Posterior vena cava (tissue), 2 donors: ENCODE results near the gene KRTAP10-3. TPM values are rescaled to one million over a fixed set of nuclear protein-coding genes. Genes with fewer than 3 reads are reported as not detected.

Source experiments
- DNase-seq: peaks from one replicate; pipeline ENCODE4 v3.0.0-alpha.2; 2020; ENCODE audit warnings: low spot score
- intact Hi-C, 2 donors: fragments of 100-400 bp; cut with DNase I; formaldehyde crosslinking; loops; one replicate each; pipeline versions ENCODE4 v1.14.1 to v1.14.2; 2022 to 2023
- total RNA-seq, 2 donors: library from RNA; stranded (reverse); fragmentation: NEBNext Ultra II Directional; extraction: Animal tissue kit (Norgen Biotek cat#: 25700); gene quantifications; one replicate each; pipeline ENCODE4 v1.2.1, GENCODE V29; 2021
- donor health status: DM: yes; HTN: yes; CAD: no.
- donor health status: DM: yes; HTN: yes; CAD: no.

The KRTAP10-3 gene
- total RNA-seq, 2 donors from 2014 or later = not detected

- intact Hi-C loops = no loop called here
- peak; percentile 80 for DNase-seq
These were observed 25.3 kb downstream of the KRTAP10-3 start for GRCh38 chr21:44533121-44533890.

- intact Hi-C loops = no loop called here
- DNase-seq = peak; percentile 26
These were observed 25.9 kb downstream of the KRTAP10-3 start for GRCh38 chr21:44532712-44533111.

GRCh38 chr21:44531606-44532564 lies 26.7 kb downstream of the KRTAP10-3 start:
- peak; percentile 77 for DNase-seq
- intact Hi-C loops = no loop called here

- intact Hi-C loops = no loop called here
- DNase-seq = peak; percentile 47
These were observed 27.5 kb downstream of the KRTAP10-3 start for GRCh38 chr21:44530903-44531605.

GRCh38 chr21:44530221-44530902 lies 28.2 kb downstream of the KRTAP10-3 start:
- intact Hi-C loops = no loop called here
- DNase-seq = no peak

- DNase-seq = peak; percentile 77
- intact Hi-C loops = no loop called here
These were observed 29.0 kb downstream of the KRTAP10-3 start for GRCh38 chr21:44529503-44530125.

GRCh38 chr21:44529011-44529421 lies 29.6 kb downstream of the KRTAP10-3 start:
- DNase-seq = peak; percentile 75
- intact Hi-C loops = no loop called here

GRCh38 chr21:44528634-44528995 lies 30.0 kb downstream of the KRTAP10-3 start:
- DNase-seq = no peak
- intact Hi-C loops = no loop called here

- intact Hi-C loops = no loop called here
- peak; percentile 80 for DNase-seq
These were observed 30.5 kb downstream of the KRTAP10-3 start for GRCh38 chr21:44527983-44528633.

GRCh38 chr21:44527156-44527982 lies 31.2 kb downstream of the KRTAP10-3 start:
- no peak for DNase-seq
- intact Hi-C loops = no loop called here

GRCh38 chr21:44526096-44526997 lies 32.2 kb downstream of the KRTAP10-3 start:
- peak; percentile 69 for DNase-seq
- intact Hi-C loops = no loop called here

GRCh38 chr21:44525391-44526095 lies 33.1 kb downstream of the KRTAP10-3 start:
- intact Hi-C loops = no loop called here
- DNase-seq = peak; percentile 66

GRCh38 chr21:44524414-44525371 lies 33.9 kb downstream of the KRTAP10-3 start:
- intact Hi-C loops = no loop called here
- no peak for DNase-seq

- no peak for DNase-seq
- intact Hi-C loops = no loop called here
These were observed 34.8 kb downstream of the KRTAP10-3 start for GRCh38 chr21:44523567-44524413.
